ENCODE results near the gene TCF19.
"Not testable (repeated sequence)": the region's sequence is repeated elsewhere in the genome, so short reads cannot be mapped to it uniquely, and the experiment has no call there.

The TCF19 gene

DNA sequence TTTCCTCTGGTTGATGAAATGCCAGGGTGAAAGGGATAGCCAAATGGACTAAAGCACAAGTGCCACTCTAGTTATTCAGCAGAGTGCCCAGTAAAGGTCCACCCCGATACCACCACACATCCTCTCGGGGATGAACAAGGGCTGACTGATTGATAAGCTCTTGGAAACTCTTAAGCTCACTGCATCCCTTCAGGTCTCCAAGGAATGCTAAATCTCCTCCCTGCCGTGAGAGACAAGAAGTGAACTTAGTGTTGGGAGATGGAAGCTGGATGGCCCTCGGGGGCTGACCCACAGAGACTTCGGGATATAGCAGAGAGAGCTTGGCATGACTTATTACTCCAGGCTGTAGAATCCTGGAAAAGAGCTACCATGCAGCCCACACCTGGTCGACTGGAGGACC lies 25.5 kb downstream of the TCF19 start:
- not testable (repeated sequence) for DNase-seq

DNA sequence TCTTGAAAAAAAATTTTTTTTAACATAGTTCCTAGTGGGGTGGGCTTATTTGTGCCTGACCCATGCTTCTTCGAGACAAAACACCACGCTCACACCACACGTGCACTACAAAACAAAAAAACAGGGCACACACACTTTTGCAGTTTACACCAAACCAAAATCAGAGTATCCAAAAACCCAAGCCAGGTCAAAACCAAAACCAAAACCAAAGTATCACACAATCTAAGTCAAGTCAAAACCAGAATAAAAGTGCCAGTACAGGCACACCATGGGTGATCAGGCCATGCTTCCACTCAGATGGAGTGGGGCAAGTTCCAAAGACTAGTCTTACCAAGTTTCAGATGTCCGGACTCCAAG lies 27.3 kb downstream of the TCF19 start:
- peak; percentile 67 for DNase-seq

DNA sequence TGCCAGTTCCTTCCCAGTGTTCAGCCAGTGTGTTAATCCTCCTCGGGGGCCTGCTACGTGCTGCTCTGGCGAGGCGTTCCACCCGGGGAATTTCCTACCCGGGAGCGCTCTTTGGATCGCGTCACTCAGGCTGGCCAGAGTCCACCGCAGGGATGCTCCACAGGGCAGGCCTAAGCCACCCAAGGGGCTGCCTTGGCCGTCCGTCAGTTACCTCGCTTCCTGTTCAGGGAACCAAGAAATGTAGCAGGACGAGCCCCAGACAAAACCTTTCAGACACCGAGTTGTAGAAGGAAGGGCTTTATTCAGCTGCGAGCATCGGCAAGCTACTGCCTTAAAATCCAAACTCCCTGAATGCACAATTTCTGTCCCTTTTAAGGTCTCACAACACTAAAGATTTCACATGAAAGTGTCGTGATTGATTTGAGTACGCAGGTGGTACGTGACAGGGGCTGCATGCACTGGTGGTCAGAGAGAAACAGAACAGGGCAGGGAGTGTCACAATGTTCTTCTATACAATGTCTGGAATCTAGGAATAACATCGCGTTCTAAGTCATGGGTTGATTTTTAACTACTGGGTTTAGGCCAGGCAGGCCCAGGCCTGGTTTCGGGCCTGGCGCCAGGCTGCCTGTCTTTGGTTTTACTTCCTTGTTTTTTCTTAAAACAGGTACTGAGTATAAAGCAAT lies 27.8 kb downstream of the TCF19 start:
- no peak for DNase-seq

DNA sequence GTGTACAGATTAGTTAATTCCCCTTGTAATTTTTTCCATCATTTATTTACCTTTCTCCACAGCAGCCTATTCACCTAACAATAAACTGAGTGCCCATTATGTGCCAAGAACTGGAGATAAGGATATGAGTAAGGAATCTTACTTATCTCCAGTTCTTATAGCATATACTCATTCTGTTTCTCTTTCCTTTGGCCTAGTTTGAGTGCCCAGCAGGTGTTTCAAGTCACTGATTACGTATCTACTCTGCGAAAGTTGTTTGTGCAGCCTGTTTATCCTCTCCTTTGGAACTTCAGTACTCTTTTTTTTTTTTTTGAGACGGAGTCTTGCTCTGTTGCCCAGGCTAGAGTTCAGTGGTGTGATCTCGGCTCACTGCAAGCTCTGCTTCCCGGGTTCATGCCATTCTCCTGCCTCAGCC lies 29.4 kb downstream of the TCF19 start:
- DNase-seq, result no peak

DNA sequence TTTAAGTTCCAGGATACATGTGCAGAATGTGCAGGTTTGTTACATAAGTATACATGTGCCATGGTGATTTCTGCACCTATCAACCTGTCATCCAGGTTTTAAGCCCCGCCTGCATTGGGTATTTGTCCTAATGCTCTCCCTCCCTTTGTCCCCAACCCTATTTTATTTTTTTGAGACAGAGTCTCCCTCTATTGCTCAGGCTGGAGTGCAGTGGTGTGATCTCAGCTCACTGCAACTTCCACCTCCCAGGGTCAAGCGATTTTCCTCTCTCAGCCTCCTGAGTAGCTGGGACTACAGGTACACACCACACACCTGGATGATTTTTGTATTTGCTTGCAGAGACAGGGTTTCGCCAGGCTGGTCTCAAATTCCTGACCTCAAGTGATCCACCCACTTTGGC lies 30.8 kb downstream of the TCF19 start:
- DNase-seq, result not testable (repeated sequence)

DNA sequence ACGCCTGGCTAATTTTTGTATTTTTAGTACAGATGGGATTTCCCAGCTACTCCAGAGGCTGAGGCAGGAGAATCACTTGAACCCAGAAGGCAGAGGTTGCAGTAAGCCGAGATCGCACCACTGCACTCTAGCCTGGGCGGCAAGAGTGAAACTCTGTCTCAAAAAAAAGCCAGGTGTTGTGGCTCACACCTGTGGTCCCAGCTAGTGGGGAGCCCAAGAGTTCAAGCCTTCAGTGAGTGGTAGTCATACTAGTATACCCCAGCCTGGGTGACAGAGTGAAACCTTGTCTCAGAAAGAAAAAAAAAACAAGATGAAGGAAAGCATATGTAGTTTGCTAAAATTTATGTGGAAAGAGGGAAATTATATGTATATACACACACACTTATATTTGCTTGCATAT lies 32.1 kb downstream of the TCF19 start:
- DNase-seq, result no peak

DNA sequence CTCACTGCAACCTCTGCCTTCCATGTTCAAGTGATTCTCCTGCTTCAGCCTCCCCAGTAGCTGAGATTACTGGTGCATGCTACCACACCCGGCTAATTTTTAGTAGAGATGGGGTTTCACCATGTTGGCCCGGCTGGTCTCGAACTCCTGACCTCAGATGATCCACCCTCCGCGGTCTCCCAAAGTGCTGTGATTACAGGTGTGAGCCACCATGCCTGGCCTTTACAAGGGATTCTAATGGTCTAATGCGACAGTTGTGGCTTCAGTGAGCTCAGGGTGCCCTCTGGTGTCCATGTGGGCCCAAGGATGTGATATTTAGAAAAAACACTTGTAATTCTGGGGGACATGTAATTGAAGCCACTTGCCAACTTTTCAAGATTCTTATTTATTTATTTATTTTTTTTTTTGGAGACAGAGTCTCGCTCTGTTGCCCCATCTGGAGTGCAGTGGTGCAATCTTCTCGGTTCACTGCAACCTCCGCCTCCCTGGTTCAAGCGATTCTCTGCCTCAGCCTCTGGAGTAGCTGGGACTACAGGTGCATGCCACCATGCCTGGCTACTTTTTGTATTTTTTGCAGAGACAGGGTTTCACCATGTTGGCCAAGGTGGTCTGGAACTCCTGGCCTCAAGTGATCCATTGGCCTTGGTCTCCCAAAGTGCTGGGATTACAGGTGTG lies 34.2 kb downstream of the TCF19 start:
- peak; percentile 75 for DNase-seq

DNA sequence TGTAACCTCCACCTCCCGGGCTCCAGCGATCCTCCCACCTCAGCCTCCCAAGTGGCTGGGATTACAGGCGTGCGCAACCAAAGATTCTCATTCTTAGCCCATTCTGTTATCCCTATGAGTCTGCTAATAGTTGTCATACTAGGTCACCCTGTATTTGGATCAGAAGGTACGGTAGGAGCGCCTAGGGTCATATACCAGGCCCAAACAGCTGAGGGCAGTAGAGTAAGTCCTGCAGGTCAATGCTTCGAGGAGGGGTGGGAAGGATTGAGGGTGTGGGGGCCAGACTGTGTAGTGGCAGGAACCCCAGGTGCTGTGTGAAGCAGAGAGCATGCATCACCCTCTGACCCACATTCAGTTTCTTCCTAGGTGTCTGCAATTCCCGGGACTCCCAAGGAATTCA lies 34.8 kb downstream of the TCF19 start:
- DNase-seq, result no peak

DNA sequence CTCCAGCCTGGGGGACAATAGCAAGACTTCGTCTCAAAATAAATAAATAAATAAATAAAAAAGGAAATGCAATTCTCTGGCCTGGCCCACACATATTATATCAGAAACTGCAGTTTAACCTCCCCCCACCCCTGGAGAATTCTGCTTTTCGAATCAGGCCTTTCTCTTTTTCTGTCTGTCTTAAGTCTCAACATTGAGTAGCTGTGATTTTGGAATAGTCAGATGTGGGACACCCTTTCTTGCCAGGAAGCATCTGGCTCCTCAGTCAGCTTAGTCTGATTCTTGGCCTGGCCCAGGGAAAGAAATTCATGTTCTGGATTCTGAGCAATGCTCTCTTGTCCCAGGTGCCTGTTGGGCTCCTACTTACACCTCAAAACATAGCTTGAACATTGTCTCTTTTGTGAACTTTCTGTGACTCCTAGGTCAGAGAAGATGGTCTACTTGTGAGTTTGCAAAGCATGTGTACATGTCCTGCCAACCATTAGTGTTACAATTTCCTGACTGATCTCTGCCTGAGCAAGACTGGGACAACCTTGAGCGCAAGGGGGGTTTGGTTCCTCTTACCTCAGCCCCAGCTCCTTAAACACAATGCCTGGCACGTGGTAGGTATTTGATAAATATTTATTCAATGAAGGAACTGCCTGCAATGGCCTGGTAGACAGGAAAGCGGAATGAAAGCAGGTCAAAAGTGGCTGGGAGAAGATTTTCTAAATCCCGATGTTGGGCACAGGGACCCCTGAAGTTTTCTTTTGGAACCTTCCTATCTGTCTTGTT lies 35.9 kb downstream of the TCF19 start:
- no peak for DNase-seq

DNA sequence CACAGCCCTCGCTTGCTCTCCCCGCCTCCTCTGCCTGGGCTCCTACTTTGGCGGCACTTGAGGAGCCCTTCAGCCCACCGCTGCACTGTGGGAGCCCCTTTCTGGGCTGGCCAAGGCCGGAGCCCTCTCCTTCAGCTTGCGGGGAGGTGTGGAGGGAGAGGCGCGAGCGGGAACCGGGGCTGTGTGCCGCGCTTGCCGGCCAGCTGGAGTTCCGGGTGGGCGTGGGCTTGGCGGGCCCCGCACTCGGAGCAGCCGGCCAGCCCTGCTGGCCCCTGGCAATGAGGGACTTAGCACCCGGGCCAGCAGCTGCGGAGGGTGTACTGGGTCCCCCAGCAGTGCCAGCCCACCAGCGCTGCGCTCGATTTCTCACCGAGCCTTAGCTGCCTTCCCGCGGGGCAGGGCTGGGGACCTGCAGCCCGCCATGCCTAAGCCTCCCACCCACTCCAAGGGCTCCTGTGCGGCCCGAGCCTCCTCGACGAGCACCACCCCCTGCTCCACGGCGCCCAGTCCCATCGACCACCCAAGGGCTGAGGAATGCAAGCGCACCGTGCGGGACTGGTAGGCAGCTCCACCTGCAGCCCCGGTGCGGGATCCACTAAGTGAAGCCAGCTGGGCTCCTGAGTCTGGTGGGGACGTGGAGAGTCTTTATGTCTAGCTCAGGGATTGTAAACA lies 37.1 kb downstream of the TCF19 start:
- not testable (repeated sequence) for DNase-seq

DNA sequence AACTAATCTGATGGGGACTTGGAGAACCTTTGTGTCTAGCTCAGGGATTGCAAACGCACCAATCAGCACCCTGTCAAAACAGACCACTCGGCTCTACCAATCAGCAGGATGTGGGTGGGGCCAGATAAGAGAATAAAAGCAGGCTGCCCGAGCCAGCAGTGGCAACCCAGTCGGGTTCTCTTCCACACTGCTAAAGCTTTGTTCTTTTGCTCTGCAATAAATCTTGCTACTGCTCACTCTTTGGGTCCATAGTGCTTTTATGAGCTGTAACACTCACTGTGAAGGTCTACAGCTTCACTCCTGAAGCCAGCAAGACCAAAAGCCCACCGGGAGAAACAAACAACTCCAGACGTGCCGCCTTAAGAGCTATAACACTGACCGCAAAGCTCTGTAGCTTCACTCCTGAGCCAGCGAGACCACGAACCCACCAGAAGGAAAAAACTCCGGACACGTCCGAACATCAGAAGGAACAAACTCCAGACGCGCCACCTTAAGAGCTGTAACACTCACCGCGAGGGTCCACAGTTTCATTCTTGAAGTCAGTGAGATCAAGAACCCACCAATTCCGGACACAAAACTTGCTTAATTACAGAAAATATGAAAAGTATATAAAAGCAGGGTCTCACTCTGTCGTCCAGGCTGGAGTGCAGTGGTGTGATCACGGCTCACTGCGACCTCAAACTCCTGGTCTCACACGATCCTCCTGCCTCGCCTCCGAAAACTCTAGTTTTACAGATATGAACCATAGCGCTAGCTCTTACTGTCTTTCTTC lies 38.0 kb downstream of the TCF19 start:
- DNase-seq, result peak; percentile 42

DNA sequence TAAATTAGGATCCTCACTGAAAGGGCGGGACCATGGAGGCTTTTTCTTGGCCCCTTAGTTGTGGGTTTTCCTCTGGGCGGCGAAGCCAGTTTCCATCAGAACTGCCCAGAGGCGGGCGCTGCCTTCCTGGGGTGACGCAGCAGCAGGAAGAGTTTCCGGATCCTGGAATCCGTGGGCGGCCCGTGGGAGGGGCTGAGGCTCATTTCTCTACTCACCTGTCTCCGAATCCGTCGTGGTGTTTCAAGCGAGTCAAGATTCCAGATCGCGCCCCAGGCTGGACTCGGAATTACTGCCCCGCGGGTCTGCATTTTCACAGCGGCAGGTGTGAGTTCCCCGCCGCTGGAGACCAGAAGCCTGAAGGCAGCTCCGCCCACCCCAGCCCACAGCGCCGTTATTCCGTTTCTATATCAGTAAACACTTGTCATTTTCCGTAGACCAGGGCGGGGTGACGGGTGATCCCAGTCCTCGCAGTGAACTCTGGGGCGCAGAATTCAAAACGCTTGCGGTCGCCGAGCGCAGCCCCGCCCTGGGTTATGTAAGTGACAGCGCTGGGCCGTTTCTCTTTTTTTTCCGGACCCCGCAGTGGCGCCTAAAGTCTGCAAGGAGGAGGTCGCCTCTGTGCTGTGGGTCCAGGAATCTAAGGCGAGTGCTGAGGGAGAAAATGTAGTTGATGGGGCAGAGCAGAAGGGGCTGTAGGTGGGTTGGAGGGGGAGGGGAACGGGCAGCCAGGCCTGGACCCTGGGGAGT lies 39.3 kb downstream of the TCF19 start:
- peak; percentile 96 for DNase-seq

DNA sequence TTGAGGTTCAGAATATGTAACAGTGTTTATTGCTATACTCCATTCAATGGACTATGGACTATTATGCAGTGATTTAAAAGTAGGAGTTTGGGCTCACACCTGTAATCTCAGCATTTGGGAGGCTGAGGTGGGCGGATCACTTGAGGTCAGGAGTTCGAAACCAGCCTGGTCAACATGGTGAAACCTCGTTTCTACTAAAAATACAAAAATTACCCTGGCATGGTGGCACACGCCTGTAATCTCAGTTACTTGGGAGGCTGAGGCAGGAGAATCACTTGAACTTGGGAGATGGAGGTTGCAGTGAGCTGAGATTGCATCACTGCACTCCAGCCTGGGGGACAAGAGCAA lies 40.7 kb downstream of the TCF19 start:
- DNase-seq, result not testable (repeated sequence)

DNA sequence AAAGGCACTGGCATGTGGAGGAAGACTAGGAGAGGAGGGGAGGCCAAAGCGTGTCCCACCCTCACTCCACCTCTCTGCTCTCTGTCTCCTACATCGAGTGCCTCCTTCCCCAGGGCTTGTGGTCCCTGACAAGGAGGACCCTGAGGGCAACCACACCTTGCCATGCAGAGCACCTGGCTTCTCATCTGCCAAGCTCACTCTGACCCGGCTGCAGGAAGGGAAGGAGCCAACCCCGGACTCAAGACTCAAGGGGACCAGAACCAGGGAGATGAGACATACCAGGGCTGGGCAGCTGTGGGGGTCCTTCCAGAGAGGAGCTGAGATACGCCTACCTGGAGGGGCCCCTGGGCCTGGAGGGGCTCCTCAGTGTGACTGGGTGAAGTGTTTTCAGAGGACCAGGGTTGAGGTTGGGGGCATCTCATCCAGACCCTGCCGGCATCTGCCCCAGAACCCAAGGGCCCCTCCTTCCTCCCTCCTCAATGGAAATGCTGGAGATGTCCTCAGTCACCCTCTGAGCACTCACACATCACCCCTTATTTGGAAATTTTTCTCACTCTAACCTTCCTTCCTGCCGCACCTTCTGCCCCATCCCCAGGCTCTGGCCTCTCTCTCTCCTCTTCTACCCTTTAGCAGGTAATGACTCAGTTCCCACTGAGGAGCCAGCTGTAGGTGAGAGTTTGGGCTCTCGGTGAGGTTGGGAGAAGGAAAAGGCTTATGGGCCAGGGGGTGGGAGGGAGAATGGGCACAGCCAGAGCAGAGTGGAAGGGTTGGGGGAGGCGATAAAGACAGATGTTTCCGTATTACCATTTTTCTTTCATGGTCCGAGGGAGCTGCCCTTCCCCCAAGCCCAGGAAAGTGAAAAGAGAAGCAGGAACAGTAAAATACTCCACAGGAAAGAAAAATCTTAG lies 44.1 kb downstream of the TCF19 start:
- peak; percentile 57 for DNase-seq

DNA sequence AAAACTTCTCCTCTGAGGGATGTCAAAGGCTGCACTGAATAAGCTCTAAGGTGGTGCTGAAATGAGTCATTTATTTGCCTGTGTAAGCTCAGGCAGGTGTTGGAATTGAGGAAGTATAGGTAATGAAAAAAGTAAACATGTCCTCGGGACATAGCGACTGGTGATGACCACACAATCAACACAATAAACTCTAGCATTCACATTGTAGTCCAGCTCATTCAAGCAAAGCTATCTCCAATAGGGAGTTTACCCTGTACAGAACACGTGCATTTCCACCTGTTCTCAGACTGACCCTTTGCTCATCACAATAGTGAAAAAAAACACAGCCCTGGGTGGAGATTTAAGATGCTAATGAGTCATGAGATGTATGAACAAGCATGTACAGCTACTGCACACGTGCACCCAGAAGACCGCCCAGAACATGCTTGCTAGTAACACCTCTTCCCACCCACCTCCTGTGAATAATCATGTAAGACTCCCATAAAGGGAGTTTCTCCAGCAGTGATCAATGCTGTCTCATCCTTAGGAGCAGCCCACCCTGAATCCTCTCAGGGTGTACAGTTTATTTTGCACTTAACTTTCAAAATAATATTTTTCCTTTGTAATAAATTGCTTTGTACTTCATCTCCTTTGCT lies 45.1 kb downstream of the TCF19 start:
- DNase-seq, result peak; percentile 81

DNA sequence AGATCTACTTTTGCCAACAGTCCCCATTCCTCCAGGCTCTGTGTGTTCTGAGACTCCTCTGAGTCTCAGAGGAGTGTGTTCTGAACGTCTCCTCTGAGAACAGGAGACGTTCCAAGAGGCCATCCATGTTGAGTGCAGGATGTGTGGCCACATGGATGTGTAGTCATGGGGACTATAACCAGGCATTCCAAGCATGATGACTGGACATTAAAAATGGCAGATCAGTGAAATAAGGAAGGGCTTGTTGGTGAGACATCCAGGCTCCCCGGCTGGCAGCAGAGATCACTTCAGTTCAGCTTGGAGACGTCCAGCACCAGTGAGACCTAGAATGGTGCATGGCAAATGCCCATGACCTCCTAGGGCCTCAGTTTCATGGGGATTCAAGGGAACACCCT lies 46.4 kb downstream of the TCF19 start:
- no peak for DNase-seq

DNA sequence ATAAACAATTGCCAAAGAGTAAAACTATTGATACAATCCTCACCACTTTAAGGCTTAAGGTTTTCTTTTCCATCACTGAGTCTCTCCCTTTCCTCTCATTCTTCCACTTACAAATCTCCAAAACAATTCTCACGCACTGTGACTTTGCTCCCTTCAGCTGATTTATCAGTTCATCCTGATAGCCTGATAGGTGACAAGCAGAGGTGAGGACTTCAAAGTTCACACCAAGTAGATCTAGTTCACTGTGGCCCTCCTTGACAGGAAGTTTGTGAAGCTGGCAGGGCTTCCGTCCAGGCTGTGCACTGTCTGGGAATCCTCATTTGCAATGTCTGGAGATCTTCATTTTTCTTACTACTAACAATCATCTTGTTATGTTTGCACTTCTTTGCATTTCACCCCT lies 47.2 kb downstream of the TCF19 start:
- DNase-seq, result no peak

DNA sequence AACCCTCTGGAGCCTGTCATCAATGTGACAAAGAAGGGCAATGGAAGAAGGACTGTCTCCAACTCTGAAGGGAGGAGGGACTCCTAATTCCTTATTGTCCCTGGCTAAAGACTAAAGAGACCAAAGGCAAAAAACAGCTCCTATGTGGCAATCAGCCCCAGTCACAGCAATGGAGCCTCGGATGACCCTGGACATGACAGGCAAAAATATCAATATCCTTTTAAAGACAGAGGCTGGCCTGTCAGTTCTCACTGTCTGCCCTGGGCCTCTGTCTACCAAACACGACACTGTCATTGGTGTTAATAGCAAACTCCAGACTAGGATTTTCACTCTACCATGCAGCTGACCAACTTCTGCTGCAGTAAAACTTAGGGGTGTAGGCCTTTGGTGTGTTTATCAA lies 50.1 kb downstream of the TCF19 start:
- DNase-seq, result no peak

DNA sequence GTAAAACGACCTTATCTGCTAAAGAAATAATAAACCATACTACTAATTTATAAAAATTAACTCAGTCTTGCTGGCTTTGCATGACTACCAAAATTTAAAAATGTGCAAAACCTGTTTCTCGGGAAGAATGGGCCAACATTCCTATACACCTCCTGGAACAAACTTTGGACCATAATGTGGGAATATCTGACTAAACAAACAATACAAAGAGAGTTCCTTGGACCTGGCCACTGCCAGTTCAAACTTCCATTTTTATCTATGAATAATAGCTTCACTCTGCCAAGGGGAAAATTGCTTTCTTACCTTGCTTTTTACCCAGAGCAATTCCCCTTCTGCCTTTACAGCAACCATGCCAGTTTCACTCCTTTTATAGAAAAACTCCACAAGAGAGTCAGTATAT lies 50.7 kb downstream of the TCF19 start:
- DNase-seq, result no peak

DNA sequence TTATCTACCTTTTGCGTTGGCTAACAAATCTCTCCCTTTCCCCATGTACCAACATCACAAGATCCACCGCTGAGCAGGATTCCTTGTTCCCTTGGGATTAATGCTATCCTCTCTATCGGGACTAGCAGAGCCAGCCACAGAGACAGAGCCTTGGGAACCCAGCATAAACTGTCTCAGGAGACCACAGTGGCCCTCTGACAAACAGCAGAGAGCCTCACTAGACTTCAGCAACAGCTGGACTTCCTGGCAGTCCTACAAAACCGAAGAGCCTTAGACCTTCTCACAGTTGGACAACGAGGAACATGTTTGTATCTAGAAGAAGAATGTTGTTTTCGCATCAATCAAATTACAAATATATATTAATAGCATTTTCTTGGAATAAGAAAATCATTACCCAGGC lies 51.7 kb downstream of the TCF19 start:
- no peak for DNase-seq
